ENCODE results near the gene ADH1A.

DNA sequence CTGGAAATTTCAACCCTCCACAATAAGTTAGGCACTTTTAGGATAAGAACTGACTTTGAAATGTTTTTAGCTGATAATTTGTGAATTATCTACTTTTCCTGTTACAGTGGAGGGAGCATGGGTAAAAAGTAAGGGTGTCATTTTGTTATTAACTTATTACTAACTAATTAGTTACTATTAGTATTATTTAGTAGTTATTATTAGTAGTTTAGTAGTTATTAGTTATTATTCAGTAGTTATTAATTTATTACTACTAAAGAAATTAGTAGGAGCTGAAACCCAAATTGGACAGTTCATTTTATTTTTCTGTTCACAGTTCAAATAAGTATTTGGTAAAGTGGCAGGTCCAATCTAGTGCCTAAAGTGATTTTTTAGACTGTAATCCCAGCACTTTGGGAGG lies 5.4 kb downstream of the ADH1A start:
- no peak for TF ChIP-seq POLR2A (IDR thresholded peaks at IDR 0.05)
- TF ChIP-seq, protein P1, sequence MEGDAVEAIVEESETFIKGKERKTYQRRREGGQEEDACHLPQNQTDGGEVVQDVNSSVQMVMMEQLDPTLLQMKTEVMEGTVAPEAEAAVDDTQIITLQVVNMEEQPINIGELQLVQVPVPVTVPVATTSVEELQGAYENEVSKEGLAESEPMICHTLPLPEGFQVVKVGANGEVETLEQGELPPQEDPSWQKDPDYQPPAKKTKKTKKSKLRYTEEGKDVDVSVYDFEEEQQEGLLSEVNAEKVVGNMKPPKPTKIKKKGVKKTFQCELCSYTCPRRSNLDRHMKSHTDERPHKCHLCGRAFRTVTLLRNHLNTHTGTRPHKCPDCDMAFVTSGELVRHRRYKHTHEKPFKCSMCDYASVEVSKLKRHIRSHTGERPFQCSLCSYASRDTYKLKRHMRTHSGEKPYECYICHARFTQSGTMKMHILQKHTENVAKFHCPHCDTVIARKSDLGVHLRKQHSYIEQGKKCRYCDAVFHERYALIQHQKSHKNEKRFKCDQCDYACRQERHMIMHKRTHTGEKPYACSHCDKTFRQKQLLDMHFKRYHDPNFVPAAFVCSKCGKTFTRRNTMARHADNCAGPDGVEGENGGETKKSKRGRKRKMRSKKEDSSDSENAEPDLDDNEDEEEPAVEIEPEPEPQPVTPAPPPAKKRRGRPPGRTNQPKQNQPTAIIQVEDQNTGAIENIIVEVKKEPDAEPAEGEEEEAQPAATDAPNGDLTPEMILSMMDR (IDR thresholded peaks at IDR 0.05): no peak

All from uterus (tissue), 2 donors.